Measurements from ENCODE around the gene RAB37. TPM values are rescaled to one million over a fixed set of nuclear protein-coding genes. Genes with fewer than 3 reads are reported as not detected.

Gene RAB37
- total and polyA plus RNA-seq, 2 of the 8 experiments (the other 6 are each of a cell fraction or from before 2014, with no cell fraction given): 5.5 to 6.1 TPM

GRCh38 chr17:74772053-74772452 is 35.0 kb downstream of the RAB37 start (continued):
- no peak for TF ChIP-seq E2F6 (IDR thresholded peaks at IDR 0.05)
- TF ChIP-seq CBX8 (IDR thresholded peaks at IDR 0.05; ENCODE audit: borderline replicate concordance, low read depth, low read length): no peak
- no peak for TF ChIP-seq SUZ12 (IDR thresholded peaks at IDR 0.05; ENCODE audit: low read length)
- no peak for TF ChIP-seq CEBPB (IDR thresholded peaks at IDR 0.05; ENCODE audit: low read depth, low read length)
- TF ChIP-seq CHD1 (IDR thresholded peaks at IDR 0.05; ENCODE audit: low read depth, low read length): no peak

All from H1 (cell line).